ENCODE measurements around the gene CNNM4.
"Not testable (repeated sequence)": the region's sequence is repeated elsewhere in the genome, so short reads cannot be mapped to it uniquely, and the experiment has no call there.

CNNM4 gene

GRCh38 chr2:96792772-96793749, 32.4 kb downstream of the CNNM4 start:
- no peak for DNase-seq (ENCODE audit: low spot score)

DNA sequence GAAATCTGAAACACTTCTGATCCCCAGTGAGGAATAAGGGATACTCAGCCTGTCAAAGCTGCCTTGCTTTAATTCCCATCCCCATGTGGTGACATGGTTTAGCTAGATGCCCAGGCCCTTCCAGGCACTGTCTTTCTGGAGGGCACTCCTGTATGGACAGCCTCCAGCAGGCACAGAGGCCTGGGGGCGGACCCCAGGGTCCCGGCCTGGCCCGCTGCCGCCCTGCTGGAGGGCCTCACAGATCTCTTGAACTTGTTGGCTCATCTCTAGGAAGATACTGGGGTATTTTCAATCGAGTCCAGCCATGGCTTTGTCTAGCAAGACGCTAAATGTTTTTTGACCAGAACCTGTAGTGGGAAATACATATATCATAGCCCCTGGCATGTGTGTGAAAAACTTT, 34.4 kb downstream of the CNNM4 start:
- no peak for DNase-seq (ENCODE audit: low spot score)

GRCh38 chr2:96796497-96796896, 35.8 kb downstream of the CNNM4 start:
- DNase-seq (ENCODE audit: low spot score): not testable (repeated sequence)

- DNase-seq (ENCODE audit: low spot score): no peak
Measured at GRCh38 chr2:96797066-96797625, 36.4 kb downstream of the CNNM4 start.

DNA sequence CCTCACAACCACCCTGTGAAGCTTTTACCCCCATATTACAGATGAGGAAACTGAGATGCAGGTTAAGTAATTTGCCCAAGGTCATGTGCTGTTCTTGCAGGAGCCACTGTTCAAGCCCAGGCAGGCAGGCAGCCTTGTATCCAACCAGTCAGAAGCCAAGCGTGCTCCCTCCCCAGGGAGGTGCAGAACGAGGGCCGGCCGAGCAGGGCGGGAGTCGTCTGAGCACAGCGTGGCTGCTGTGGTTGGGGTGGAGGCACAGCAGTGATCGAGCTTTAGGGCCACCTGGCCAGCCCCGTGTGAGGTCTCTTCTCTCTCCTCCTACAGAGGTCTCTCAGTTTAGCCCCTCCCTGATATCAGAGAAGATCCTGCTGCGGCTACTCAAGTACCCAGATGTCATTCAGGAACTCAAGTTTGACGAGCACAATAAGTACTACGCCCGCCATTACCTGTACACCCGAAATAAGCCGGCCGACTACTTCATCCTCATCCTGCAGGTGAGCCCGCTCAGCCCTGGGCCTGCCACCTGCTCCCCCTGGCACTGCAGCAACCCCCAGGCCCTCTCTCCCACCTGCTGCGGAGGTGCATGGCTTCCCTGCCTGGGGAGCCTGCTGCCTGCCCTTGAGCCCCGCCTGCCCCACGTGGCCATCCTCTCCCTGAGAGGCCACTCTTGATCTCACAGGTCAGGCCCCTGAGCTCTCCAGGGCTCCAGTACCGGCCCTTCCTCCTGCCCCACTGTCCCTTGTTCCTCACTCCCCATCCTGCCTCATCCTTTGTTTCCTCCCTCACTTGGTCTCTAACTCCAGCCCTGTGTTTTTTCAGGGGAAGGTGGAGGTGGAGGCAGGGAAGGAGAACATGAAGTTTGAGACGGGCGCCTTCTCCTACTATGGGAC, 38.3 kb downstream of the CNNM4 start:
- no peak for DNase-seq (ENCODE audit: low spot score)

DNA sequence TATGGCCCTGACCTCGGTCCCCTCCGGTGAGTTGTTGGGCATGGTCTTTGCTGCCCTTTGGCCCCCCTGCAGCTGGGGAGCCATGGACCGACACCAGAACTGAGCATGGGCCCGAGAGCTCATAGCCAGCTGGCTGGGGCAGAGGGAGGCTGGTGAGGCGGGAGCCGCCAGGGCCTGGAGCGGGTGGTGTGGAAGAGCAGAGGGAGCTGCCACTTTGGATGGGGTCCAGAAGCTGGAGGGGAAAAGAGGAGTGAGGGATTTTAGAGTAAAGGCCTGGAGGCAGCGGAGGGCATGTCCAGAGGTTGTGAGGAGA, 38.9 kb downstream of the CNNM4 start:
- DNase-seq (ENCODE audit: low spot score): no peak

GRCh38 chr2:96800061-96801004, 39.6 kb downstream of the CNNM4 start:
- no peak for DNase-seq (ENCODE audit: low spot score)

- DNase-seq (ENCODE audit: low spot score): no peak
Measured at GRCh38 chr2:96801005-96801785, 40.5 kb downstream of the CNNM4 start.

- no peak for DNase-seq (ENCODE audit: low spot score)
Measured at GRCh38 chr2:96801786-96802595, 41.3 kb downstream of the CNNM4 start.

DNA sequence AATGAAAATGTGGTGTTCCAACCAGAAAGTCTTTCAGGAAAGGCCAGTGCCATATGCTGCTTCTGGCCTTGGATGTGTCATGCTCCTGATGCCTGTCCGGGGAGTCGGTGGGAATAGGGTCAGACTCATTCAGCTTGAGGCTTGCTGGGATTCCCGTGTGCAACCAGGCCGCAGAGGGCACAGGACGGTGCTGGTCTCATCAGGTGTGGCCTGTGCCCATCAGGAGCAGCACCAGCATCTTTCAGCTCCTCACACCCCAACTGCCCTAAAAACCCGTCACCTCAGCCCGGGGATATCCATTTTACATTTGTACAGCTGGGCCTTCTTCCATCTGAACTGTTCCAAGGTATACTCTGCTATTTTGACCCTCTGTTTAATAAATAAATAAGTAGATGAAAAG, 42.0 kb downstream of the CNNM4 start:
- no peak for DNase-seq (ENCODE audit: low spot score)

DNA sequence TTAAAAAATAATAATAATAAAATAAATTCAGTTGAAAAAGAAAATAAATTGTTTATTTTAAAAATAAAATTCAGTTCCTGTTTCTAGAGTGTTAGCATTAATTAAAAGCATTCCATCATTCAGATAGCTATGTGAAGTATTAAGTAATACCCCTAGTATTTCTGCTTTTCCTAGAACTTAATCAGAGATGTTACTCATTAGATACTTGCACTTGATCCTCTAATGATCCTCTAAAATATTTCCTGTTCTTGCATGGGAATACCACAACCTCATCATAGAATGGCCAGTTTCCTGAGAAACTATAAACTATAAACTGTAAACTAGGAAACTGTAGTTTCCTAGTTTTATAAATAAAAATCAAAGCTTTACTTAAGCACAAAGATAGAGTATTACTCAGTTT, 44.3 kb downstream of the CNNM4 start:
- no peak for DNase-seq (ENCODE audit: low spot score)

- DNase-seq (ENCODE audit: low spot score): not testable (repeated sequence)
Measured at GRCh38 chr2:96805946-96806345, 45.2 kb downstream of the CNNM4 start.

GRCh38 chr2:96806468-96807126, 45.9 kb downstream of the CNNM4 start:
- DNase-seq (ENCODE audit: low spot score): no peak

DNA sequence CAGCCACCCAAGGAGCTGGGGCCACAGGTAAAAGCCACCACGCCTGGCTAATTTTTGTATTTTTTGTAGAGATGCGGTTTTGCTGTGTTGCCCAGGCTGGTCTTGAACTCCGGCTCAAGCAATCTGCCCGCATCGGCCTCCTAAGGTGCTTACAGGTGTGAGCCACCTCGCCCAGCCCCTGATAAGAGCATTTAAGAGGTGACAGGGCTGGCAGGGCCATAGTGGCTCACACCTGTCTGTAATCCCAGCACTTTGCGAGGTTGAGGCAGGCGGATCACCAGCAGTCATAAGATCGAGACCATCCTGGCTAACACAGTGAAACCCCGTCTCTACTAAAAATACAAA, 46.4 kb downstream of the CNNM4 start:
- DNase-seq (ENCODE audit: low spot score): no peak

DNA sequence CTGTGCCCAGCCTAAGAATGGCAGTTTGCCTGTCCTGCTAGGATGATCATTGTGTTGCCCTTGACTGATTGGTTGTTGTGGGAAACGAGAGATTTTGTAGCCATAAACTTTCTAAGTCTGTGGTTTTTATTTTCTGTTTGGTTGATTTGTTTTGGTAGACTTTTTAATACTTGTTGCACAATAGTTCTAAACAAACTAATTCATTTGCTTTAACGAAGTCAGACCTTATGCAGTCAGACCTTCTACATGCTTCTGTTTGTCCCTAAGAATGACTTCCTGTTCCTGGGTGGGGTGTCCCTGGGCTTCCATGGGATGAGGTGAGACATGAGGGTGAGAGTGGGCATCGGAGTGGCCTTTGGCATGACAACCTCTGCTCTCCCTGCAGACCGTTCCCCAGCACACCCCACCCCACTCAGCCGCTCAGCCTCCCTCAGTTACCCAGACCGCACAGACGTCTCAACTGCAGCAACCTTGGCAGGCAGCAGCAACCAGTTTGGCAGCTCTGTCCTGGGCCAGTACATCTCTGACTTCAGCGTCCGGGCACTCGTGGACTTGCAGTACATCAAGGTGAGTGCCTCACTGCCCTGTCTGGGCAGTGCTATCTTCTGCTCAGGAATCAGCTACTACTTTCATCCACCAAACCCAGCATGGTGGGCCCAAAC, 47.6 kb downstream of the CNNM4 start:
- DNase-seq (ENCODE audit: low spot score): no peak

DNA sequence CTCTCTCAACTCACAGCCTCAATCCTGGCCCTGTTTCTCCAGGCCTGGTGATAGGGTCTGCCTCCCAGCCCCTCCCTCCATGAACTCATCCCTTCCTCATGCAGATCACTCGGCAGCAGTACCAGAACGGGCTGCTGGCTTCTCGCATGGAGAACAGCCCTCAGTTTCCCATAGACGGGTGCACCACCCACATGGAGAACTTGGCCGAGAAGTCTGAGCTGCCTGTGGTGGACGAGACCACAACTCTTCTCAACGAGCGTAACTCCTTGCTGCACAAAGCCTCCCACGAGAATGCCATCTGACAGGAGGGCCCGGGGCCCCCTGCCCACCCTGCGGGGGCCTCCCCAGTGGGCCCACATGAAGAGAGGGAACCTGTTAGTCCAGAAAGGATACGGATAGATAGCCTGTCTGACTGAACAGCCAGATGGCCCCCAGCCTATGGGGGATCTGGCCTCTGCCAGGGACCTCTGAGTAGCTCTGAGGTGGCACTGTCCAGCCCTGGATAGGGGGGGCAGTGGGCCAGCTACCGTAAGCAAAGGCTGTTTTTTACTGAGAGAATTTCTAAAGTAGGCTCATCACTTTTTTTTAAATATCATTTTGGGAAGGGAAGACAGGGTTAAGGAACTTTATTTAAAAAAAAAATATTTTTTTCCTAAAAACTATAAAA, 48.6 kb downstream of the CNNM4 start:
- no peak for DNase-seq (ENCODE audit: low spot score)

DNA sequence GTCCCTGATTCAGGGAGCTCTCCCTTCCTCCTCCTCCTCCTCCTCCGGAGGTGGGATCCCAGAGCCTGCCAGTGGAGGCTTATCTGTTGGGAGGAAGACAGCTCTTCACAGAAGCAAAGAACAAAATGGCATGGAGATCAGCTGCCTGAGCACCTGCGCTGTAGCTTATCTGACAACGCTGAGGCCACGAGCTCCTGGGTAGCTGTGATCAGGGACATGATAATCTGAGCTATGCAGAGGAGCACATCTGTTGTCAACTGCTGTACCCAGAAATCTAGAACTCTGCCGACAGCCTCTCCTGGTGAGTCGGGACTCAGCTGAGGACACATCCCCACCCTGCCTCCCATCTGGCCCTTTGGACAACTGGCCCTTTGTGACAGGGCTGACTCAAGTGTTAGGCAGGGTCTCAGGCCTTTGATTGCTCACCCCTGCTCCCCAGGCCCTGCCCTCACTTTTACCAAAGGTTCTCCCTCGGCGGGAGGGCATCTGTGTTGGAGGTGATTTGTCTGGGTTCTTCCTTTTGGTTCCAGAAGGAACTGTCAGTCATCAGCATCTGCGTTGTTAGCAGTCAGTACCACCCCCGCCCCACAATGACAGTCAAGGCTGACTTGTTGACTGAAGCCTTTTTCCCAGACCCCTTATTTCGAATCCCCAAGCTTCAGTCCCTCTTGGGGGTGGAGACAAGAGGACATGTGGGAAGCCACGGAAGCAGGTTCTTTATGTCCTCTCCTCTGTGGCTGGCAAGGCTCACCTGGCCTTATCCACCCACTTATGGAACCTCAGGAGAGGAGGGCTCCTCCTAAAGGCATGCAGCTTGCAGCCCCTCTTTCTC, 49.5 kb downstream of the CNNM4 start:
- DNase-seq (ENCODE audit: low spot score): no peak
